ENCODE measurements around the gene FTCDNL1. TPM values are rescaled to one million over a fixed set of nuclear protein-coding genes. Genes with fewer than 3 reads are reported as not detected.
A peak's percentile ranks its signal among the peaks of the same experiment; 100 is the strongest.

FTCDNL1 gene
- total and polyA plus RNA-seq, 2 of the 13 experiments (the other 11 are each of a cell fraction or from before 2014, with no cell fraction given), result 0.98 to 1.4 TPM

DNA sequence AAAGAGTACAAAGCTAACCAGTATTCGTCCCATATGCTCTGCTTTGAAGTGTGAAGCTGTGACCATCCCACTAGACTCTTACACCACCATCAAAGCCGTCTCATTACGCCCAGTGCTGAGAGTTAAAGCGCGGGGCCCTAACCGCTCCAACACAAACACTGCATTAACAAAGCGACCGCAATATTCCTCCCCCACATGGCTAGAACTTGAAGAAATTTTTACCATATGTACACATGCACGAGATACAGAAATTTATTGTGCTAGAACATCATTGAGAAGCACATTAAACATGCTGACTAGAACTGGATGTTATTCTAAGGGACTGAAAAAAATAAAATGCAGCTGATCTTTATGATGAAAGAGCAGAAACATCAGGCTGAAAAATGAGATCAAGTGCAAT lies 20.5 kb downstream of the FTCDNL1 start:
- H3K4me3 ChIP-seq (replicated peaks in 1 of 3; ENCODE audit: insufficient read depth in 1 of 3, low read depth in 2 of 3, low read length in 3 of 3), result no peak overlapping the region
- no peaks in the 10 kb centered on the region for H4K20me1 ChIP-seq (ENCODE audit: insufficient read depth, low read length)
- no TSS peak for BruUV-seq (replicated peaks)
- no peaks in the 10 kb centered on the region for H3K9me3 ChIP-seq (ENCODE audit: low read length)
- H3K36me3 ChIP-seq (replicated peaks in 1 of 2; ENCODE audit: control insufficient read depth in 1 of 2, insufficient read depth in 2 of 2, low read length in 2 of 2), result no peaks in the 10 kb centered on the region
- POLR2A ChIA-PET, result no interaction called here
- TF ChIP-seq ZNF7 (CRISPR knock-in tag; IDR thresholded peaks at IDR 0.05), result no peak
- TF ChIP-seq, protein P1, sequence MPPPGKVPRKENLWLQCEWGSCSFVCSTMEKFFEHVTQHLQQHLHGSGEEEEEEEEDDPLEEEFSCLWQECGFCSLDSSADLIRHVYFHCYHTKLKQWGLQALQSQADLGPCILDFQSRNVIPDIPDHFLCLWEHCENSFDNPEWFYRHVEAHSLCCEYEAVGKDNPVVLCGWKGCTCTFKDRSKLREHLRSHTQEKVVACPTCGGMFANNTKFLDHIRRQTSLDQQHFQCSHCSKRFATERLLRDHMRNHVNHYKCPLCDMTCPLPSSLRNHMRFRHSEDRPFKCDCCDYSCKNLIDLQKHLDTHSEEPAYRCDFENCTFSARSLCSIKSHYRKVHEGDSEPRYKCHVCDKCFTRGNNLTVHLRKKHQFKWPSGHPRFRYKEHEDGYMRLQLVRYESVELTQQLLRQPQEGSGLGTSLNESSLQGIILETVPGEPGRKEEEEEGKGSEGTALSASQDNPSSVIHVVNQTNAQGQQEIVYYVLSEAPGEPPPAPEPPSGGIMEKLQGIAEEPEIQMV (CRISPR knock-in tag; IDR thresholded peaks at IDR 0.05; ENCODE audit: low read depth), result no peak
- TF ChIP-seq, protein P2, sequence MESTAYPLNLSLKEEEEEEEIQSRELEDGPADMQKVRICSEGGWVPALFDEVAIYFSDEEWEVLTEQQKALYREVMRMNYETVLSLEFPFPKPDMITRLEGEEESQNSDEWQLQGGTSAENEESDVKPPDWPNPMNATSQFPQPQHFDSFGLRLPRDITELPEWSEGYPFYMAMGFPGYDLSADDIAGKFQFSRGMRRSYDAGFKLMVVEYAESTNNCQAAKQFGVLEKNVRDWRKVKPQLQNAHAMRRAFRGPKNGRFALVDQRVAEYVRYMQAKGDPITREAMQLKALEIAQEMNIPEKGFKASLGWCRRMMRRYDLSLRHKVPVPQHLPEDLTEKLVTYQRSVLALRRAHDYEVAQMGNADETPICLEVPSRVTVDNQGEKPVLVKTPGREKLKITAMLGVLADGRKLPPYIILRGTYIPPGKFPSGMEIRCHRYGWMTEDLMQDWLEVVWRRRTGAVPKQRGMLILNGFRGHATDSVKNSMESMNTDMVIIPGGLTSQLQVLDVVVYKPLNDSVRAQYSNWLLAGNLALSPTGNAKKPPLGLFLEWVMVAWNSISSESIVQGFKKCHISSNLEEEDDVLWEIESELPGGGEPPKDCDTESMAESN (CRISPR knock-in tag; conservative IDR thresholded peaks at IDR 0.05), result no peak
- TF ChIP-seq HHEX (CRISPR knock-in tag; IDR thresholded peaks at IDR 0.05), result no peak
- no peak overlapping the region for H3K27ac ChIP-seq (ENCODE audit: extremely low read length, insufficient read depth, low read length)
- ATAC-seq (peak; percentile 70), DNase-seq (ENCODE audit: low spot score) (no peak), FAIRE-seq (no peak)
- H3K4me1 ChIP-seq (ENCODE audit: insufficient read depth, low read length), result no peaks in the 10 kb centered on the region
- in situ Hi-C loops (cut with HindIII; ENCODE audit: extremely low pct_ligation_motif_present, low pct_unique_long_range_greater_than_20kb), result no loop called here
- no peak overlapping the region for H2AFZ ChIP-seq (ENCODE audit: low read length)
- intact Hi-C loops (cut with micrococcal nuclease; ENCODE audit: unreplicated experiment), result no loop called here
- no peak overlapping the region for H3K4me2 ChIP-seq (ENCODE audit: low read depth, low read length)
- H3K79me2 ChIP-seq (ENCODE audit: insufficient read depth, low read length), result no peaks in the 10 kb centered on the region
- 4% methylated on average over 9 of the region's 9 CpGs for WGBS (ENCODE audit: low lambda C conversion rate)
- H3K9ac ChIP-seq (ENCODE audit: insufficient read depth, low read depth, low read length), result no peak overlapping the region
- CTCF ChIA-PET (ENCODE audit: low intra/inter-chr PET ratio, low total read pairs), result no interaction called here
- 0 out of 5 replicates have a peak, but pooled peaks cover 0 to 1% of the 10 kb centered on the region in 2 experiments for H3K27me3 ChIP-seq (ENCODE audit: control insufficient read depth in 1 of 2, insufficient read depth in 2 of 2, low read length in 2 of 2)

DNA sequence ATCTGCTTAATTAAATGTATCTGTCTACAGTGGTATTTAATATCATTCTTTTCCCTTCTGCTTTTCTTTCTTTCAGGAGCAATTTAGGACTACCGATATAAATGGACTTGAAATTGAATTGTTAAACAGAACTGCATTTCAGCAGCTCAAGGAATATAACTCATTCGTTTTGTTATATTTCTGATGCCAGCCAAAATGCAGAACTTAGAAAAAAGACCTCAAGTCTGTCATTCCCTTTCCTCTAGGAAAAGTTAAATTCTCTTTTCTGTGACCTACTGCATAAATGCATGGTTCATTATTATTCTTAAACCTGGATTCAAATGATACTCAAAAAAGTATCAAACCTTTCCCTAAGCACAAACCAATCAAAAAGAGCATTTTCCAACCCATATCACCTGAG lies 21.4 kb downstream of the FTCDNL1 start:
- no peak overlapping the region for H2AFZ ChIP-seq (ENCODE audit: low read length)
- DNase-seq (ENCODE audit: low spot score) (no peak), ATAC-seq (no peak), FAIRE-seq (no peak)
- no peak overlapping the region for H3K4me3 ChIP-seq (replicated peaks in 1 of 3; ENCODE audit: insufficient read depth in 1 of 3, low read depth in 2 of 3, low read length in 3 of 3)
- H3K27me3 ChIP-seq (ENCODE audit: control insufficient read depth in 1 of 2, insufficient read depth in 2 of 2, low read length in 2 of 2), result 0 out of 5 replicates have a peak, but pooled peaks cover 0 to 1% of the 10 kb centered on the region in 2 experiments
- ChIA-PET POLR2A (no interaction called here), CTCF (ENCODE audit: low intra/inter-chr PET ratio, low total read pairs) (no interaction called here)
- no peak overlapping the region for H3K27ac ChIP-seq (ENCODE audit: extremely low read length, insufficient read depth, low read length)
- no peaks in the 10 kb centered on the region for H3K4me1 ChIP-seq (ENCODE audit: insufficient read depth, low read length)
- H3K36me3 ChIP-seq (replicated peaks in 1 of 2; ENCODE audit: control insufficient read depth in 1 of 2, insufficient read depth in 2 of 2, low read length in 2 of 2), result no peaks in the 10 kb centered on the region
- no peaks in the 10 kb centered on the region for H3K79me2 ChIP-seq (ENCODE audit: insufficient read depth, low read length)
- no peak overlapping the region for H3K4me2 ChIP-seq (ENCODE audit: low read depth, low read length)
- H3K9ac ChIP-seq (ENCODE audit: insufficient read depth, low read depth, low read length), result no peak overlapping the region
- intact Hi-C loops (cut with micrococcal nuclease; ENCODE audit: unreplicated experiment), result no loop called here
- BruUV-seq (replicated peaks), result no TSS peak
- no peaks in the 10 kb centered on the region for H3K9me3 ChIP-seq (ENCODE audit: low read length)
- 21% methylated on average over 2 of the region's 2 CpGs for WGBS (ENCODE audit: low lambda C conversion rate)
- in situ Hi-C loops (cut with HindIII; ENCODE audit: extremely low pct_ligation_motif_present, low pct_unique_long_range_greater_than_20kb), result no loop called here
- H4K20me1 ChIP-seq (ENCODE audit: insufficient read depth, low read length), result no peaks in the 10 kb centered on the region
- TF ChIP-seq ZNF747 (CRISPR knock-in tag; IDR thresholded peaks at IDR 0.05; ENCODE audit: borderline replicate concordance) (no peak), SALL2 (CRISPR knock-in tag; IDR thresholded peaks at IDR 0.05) (no peak), ZNF205 (CRISPR knock-in tag; IDR thresholded peaks at IDR 0.05) (no peak), KLF9 (CRISPR knock-in tag; IDR thresholded peaks at IDR 0.05; ENCODE audit: low read depth) (no peak), NCOR1 (IDR thresholded peaks at IDR 0.05; ENCODE audit: borderline replicate concordance, low read length) (no peak), RAD21 (CRISPR knock-in tag; IDR thresholded peaks at IDR 0.05) (no peak), ZNF446 (CRISPR knock-in tag; IDR thresholded peaks at IDR 0.05) (no peak), CENPT (CRISPR knock-in tag; IDR thresholded peaks at IDR 0.05; ENCODE audit: low read depth) (no peak)
- TF ChIP-seq, protein P3, sequence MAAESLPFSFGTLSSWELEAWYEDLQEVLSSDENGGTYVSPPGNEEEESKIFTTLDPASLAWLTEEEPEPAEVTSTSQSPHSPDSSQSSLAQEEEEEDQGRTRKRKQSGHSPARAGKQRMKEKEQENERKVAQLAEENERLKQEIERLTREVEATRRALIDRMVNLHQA (CRISPR knock-in tag; IDR thresholded peaks at IDR 0.05), result no peak
- TF ChIP-seq, protein P4, sequence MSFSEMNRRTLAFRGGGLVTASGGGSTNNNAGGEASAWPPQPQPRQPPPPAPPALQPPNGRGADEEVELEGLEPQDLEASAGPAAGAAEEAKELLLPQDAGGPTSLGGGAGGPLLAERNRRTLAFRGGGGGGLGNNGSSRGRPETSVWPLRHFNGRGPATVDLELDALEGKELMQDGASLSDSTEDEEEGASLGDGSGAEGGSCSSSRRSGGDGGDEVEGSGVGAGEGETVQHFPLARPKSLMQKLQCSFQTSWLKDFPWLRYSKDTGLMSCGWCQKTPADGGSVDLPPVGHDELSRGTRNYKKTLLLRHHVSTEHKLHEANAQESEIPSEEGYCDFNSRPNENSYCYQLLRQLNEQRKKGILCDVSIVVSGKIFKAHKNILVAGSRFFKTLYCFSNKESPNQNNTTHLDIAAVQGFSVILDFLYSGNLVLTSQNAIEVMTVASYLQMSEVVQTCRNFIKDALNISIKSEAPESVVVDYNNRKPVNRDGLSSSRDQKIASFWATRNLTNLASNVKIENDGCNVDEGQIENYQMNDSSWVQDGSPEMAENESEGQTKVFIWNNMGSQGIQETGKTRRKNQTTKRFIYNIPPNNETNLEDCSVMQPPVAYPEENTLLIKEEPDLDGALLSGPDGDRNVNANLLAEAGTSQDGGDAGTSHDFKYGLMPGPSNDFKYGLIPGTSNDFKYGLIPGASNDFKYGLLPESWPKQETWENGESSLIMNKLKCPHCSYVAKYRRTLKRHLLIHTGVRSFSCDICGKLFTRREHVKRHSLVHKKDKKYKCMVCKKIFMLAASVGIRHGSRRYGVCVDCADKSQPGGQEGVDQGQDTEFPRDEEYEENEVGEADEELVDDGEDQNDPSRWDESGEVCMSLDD (CRISPR knock-in tag; IDR thresholded peaks at IDR 0.05; ENCODE audit: borderline replicate concordance), result no peak
